LHCN-M2 (cell line): ENCODE results near the gene PHPT1. TPM values are rescaled to one million over a fixed set of nuclear protein-coding genes. Genes with fewer than 3 reads are reported as not detected.

Experiments
- DNase-seq: peaks from one replicate; pipeline ENCODE4 v3.0.0-alpha.2; 2012; ENCODE audit warnings: low read depth
- total RNA-seq: library from RNA; depleted of rRNA; stranded (reverse); fragments of >200 nt; gene quantifications from 2 replicates; pipeline ENCODE4 v1.2.3, GENCODE V29; 2014

The PHPT1 gene
- total RNA-seq, 1 experiment from 2014 or later: 109 TPM

DNA sequence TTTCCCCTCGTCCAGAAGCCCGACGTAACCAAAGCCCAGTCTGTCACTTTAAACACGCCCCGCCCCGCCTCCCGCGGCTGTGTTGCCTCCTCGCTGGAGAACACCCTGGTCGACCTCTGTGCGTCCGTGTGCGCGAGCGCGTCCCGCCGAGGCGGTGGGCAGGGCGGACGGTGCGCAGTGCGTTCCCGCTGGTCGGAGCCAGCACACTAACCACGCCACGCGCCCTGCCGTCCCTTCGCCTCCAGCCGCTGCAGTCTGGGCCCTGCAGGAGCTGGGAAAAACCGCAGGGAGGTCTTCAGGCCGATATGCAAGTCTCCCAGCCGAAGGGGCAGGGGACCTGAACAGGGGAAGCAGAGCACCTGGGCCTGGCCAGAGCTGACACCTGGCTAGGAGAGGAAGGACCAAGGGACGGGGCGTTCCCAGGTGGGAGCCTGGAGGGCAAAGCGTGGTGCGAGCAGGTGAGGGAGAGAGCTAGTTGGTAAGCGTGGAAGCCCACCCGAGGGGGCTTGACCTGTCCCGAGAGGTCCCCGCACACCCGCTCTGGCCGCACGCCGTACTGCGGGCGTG, 1.3 kb upstream of the PHPT1 start:
- DNase-seq: peak; percentile 77

DNA sequence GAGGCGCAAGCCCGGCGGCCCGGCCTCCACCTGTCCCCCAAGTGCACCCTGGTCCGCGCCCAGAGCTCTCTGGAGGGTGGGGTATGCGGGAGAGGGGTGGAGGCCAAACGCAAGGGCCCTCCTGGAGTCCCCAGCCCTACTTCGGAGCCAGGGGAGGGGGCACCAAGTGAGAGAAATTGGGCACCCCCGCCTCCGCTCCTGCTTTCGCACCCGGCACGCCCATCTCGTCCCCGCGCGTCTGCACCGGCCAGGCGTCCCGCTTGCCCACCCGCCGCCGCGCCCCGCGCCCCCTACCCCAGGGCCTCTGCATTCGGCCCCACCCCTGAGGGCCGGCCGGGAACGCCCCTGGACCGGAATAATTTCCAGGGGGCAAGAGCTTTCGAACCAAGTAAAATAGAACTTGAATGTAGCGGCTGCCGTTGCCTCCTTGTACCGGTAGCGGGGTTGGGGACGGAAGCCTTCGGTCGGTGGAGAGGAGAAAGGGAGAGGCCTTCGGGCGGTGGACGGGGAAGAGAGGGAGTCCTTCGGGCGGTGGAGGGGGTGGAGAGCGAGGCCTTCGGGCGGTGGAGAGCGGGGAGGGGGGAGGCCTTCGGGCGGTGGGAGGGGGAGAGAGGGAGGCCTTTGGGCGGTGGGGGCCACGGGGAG, 694 bp upstream of the PHPT1 start:
- DNase-seq: peak; percentile 46

DNA sequence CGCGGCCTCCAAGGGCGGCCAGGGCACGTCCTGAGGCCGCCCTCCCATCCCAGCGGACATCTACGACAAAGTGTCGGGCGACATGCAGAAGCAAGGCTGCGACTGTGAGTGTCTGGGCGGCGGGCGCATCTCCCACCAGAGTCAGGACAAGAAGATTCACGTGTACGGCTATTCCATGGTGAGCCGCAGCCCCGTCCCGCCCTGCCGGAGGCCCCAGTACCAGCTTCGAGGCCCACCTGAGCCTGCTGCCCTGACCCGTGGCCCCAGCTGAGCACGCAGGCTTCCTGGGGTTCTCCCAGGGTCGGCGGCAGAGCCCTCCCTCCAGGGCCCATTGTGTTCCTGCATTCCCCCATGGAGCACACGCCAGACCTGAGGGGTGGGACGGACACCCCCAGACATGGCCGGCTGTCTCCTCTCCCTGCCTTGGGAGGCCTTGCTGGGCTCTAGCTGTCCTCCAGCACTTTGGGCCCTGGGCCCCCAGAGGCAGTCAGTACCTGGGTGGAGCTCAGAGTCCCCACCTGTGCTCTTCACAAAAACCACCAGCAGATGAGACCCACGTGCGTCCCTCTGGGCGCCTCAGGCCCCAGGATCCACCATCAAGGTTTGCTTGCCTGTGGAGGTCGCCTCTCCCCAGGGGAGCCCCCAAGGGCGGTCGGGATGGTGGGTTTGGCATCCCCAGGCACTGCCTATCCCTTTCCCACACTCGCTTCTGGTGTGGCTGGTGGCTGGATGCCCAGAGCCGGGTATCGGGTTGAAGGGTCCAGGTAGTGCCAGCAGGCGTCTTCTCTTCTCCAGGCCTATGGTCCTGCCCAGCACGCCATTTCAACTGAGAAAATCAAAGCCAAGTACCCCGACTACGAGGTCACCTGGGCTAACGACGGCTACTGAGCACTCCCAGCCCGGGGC, 1.0 kb downstream of the PHPT1 start:
- DNase-seq: no peak

DNA sequence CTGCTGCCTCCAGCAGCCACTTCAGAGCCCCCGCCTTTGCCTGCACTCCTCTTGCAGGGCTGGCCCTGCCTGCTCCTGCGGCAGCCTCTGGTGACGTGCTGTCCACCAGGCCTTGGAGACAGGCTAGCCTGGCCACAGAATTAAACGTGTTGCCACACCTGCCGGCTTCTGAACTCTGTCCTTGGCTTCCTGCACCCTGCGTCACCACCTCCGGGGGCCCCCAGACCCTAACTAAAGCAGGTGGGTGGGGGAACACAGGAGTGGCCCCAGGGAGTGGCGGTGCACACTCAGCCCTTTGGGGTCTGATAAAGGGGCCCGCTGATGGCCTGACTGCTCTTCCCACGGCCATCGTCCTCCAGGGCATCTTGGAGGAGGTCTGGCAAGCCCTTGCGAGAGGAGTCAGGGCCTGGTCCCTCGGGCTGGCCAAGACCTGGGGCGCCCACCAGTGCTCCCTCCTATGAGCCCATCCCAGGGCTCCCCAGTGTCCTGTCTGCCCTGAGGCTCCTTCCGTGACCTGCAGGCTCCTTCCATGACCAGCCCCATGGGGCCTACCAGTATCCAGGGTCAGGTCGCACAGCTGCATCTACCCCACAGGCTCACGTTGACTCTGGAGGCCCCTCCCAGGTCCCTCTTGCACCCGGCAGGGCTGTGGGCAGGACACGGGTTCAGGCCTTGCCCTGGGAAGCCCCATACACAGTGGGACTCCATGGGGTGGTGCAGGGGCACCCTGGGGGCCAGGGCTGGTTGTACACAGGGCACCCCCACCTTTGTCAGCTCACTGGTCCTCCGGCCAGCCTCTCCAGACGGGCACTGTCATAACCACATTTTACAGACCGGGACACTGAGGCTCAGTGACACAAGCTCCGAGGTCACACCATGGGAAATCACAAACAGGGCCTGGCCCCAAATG, 1.9 kb downstream of the PHPT1 start:
- no peak for DNase-seq

DNA sequence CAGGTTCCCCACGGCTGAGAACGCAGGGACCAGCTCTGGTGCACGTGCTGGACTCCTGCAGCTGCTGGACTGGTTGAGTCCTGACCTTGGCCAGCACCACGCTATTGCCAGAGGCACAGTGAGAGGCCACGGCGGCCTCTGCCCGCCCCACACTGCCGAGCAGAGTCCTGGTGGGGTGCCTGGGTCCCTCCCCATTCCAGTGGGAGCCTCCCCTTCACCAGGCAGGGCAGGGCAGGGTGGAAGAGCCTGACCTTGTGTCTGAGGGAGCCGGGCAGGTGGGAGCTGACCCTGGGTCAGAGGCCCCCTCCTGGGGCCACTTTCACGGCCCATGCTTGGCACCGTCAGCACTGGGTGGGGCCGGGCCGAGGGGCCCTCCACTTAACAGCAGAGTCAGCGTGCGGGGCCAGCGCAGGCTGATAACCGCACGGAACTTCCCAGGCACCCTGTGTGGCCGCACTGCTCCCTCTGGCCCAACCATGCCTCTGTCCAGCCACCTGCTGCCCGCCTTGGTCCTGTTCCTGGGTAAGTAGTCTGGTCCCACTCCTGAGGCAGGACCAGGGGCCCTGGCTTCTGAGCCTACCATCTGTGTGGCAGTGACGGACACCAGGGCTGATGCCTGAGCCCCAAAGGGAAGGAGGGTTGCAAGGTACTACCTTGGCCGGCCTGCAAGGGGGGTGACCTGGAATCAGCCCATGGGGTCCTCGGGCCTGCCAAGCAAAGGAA, 2.9 kb downstream of the PHPT1 start, which contains the start of gene MAMDC4:
MAMDC4 (plus strand) TSS at position 406 of the 723 bp plus-strand sequence; CDS start at position 477, 71 bp downstream.
- DNase-seq: no peak

DNA sequence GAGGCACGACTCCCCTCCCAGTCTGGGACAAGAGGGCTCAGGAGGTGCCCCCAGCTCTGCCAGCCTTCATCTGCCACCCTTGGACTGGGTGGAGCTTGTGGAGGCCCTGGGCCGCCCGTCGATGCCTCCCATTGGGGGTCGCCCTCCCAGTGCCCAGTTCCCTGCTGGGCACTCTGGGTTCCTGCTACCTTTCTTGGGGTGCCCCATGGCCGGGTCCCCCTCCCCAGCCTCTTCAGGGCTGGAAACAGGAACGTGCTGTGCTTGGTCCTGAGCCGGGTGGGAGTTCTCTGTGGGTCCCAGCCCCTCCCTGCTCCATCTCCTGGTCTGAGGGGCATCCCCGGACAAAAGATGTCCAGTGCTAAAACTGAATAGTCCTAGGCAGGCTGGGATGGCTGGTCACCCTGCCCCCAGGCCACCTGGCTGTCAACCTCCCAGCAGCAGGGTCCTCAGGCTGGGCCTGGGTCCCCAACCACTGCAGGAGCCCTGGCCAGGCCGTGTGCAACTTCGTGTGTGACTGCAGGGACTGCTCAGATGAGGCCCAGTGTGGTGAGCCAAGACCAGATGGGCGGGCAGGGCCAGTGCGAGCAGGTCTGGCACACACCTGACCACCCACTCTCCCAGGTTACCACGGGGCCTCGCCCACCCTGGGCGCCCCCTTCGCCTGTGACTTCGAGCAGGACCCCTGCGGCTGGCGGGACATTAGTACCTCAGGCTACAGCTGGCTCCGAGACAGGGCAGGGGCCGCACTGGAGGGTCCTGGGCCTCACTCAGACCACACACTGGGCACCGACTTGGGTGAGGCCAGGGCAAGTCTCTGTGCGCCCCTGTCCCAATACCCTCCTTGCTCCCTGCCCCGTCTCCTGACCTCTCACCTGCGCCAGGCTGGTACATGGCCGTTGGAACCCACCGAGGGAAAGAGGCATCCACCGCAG, 3.7 kb downstream of the PHPT1 start:
- no peak for DNase-seq

DNA sequence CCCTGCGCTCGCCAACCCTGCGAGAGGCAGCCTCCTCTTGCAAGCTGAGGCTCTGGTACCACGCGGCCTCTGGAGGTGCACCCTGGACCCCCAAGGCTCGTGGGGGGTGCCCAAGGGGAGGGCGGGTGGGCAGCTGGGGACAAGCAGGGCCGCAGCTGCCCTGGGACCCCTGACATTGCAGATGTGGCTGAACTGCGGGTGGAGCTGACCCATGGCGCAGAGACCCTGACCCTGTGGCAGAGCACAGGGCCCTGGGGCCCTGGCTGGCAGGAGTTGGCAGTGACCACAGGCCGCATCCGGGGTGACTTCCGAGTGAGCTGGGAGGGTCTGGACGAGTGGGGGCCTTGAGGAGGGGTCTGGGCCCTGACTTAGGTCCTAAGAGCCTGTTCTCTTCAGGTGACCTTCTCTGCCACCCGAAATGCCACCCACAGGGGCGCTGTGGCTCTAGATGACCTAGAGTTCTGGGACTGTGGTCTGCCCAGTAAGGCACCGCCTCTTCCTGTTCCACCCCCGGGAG, 4.4 kb downstream of the PHPT1 start:
- no peak for DNase-seq

DNA sequence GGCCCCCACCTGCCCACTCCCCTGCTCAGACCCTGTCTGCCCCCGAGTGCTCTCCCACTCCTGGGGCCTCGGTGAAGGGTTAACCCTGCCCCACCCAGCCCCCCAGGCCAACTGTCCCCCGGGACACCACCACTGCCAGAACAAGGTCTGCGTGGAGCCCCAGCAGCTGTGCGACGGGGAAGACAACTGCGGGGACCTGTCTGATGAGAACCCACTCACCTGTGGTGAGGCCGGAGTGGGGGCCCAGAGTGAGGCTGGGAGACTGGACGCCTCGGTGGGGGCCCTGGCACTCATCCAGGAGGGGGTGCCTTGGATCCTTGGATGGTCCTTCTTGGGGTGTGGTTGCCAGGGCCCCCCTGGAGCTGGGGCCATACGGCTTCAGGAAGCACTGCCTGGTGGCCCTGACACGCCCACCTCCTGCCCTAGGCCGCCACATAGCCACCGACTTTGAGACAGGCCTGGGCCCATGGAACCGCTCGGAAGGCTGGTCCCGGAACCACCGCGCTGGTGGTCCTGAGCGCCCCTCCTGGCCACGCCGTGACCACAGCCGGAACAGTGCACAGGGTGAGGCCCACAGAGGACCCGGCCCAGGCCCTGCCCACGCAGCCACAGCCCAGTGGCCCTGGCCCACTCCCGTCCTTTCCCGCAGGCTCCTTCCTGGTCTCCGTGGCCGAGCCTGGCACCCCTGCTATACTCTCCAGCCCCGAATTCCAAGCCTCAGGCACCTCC, 5.1 kb downstream of the PHPT1 start:
- no peak for DNase-seq

DNA sequence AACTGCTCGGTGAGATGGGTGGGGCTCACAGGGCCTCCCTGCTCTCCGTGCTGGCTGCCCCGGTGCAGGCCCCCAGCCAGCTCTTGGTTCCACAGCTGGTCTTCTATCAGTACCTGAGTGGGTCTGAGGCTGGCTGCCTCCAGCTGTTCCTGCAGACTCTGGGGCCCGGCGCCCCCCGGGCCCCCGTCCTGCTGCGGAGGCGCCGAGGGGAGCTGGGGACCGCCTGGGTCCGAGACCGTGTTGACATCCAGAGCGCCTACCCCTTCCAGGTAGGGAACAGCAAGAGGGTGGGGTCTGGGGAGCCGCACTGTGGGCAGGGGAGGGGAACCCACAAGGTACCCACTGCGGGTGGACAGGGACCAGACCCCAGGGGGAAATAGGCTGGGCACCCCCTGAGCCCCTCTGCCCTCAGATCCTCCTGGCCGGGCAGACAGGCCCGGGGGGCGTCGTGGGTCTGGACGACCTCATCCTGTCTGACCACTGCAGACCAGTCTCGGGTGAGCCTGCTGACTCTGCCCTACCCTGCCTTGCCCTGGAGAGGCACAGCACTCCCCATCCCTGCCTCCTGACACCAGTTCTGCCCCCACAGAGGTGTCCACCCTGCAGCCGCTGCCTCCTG, 5.7 kb downstream of the PHPT1 start:
- no peak for DNase-seq

DNA sequence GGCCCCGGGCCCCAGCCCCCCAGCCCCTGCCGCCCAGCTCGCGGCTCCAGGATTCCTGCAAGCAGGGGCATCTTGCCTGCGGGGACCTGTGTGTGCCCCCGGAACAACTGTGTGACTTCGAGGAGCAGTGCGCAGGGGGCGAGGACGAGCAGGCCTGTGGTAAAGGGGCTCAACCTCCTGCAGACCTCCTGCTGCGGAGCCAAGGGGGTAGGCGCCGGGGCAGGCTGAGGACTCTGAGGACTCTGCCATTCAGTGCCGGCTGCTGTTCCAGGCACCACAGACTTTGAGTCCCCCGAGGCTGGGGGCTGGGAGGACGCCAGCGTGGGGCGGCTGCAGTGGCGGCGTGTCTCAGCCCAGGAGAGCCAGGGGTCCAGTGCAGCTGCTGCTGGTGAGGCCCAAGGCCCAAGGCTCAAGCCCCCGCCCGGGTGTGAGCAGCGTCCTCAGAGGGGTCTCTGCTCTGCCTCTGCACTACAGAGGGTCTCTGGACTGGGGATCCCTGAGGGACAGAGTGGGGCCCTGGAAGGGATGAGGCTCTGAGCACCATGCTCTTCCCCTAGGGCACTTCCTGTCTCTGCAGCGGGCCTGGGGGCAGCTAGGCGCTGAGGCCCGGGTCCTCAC, 6.4 kb downstream of the PHPT1 start:
- DNase-seq: no peak

DNA sequence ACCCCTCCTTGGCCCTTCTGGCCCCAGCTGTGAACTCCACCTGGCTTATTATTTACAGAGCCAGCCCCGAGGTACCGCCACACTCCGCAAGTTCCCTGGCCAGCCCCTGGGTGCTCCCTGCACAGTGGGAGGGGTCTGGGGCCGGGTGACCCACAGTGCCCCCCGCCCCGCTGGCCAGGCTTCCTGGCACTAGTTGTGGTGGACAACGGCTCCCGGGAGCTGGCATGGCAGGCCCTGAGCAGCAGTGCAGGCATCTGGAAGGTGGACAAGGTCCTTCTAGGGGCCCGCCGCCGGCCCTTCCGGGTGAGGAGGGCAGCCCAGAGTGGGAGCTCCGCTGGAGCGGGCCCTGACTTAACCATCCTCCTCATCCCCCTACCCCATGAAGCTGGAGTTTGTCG, 6.9 kb downstream of the PHPT1 start:
- no peak for DNase-seq

DNA sequence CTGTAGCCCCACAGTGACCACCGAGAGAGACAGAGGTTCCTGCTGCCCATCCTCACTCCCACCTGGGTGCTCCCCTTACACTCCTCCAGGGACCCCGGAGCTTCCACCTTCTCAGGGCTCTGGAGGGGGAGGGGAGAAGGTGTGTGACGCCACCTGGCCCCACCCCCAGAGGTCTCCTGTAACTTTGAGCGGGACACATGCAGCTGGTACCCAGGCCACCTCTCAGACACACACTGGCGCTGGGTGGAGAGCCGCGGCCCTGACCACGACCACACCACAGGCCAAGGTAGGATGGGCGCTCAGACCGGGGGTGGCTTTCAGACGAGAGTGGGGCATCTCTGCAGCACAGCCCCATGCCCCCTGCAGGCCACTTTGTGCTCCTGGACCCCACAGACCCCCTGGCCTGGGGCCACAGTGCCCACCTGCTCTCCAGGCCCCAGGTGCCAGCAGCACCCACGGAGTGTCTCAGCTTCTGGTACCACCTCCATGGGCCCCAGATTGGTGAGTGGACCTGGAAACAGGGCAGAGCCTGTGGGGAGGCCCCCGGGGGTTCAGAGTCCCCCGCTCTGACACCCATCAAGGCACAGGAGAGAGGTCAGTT, 7.4 kb downstream of the PHPT1 start:
- no peak for DNase-seq

DNA sequence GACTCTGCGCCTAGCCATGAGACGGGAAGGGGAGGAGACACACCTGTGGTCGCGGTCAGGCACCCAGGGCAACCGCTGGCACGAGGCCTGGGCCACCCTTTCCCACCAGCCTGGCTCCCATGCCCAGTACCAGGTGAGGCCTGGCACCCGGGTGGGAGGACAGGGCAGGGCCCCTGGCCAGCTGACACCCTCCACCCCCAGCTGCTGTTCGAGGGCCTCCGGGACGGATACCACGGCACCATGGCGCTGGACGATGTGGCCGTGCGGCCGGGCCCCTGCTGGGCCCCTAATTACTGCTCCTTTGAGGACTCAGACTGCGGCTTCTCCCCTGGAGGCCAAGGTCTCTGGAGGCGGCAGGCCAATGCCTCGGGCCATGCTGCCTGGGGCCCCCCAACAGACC, 8.0 kb downstream of the PHPT1 start:
- no peak for DNase-seq

DNA sequence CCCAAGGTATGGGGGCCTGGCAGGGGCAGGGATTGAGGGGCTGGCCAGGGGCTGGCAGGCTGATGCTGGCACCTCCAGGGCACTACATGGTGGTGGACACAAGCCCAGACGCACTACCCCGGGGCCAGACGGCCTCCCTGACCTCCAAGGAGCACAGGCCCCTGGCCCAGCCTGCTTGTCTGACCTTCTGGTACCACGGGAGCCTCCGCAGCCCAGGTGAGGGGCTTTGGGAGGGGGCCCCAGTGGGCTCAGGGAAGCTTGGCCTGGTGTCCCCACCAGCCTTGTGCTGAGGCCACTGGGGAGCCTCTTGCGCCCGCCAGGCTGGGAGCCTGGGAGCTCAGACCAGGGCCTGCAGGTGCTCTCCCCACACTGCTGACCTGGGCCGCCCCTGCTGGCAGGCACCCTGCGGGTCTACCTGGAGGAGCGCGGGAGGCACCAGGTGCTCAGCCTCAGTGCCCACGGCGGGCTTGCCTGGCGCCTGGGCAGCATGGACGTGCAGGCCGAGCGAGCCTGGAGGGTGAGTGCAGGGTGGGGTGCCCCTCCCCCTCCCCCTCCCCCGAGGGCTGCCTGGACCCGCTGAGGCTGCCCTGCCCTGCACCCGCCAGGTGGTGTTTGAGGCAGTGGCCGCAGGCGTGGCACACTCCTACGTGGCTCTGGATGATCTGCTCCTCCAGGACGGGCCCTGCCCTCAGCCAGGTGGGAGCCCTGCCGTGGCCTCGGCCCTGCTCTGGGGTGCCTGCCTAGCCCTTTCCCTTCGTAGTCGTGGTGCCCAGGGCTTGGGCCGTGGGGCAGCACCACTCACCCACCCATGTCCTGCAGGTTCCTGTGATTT, 8.6 kb downstream of the PHPT1 start:
- no peak for DNase-seq

DNA sequence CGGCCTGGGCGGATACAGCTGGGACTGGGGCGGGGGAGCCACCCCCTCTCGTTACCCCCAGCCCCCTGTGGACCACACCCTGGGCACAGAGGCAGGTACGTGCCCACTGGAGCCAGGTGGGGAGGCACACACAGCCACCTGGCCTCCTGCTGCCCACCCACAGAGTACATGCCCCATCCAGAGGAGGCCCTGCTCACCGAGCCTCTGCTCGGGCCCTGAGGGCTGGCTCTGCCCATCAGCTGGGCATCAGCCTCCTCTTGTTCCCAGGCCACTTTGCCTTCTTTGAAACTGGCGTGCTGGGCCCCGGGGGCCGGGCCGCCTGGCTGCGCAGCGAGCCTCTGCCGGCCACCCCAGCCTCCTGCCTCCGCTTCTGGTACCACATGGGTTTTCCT, 9.2 kb downstream of the PHPT1 start:
- DNase-seq: no peak
